ENCODE measurements around the gene SERPINH1.

SERPINH1 gene

GRCh38 chr11:75593286-75593915 lies 31.3 kb downstream of the SERPINH1 start:
- Histone ChIP-seq H3K9me3 (no peaks in the 10 kb centered on the region), H3K4me3 (ENCODE audit: low read depth in 1 of 2, low read length in 1 of 2) (no peak overlapping the region), H3K36me3 (no peaks in the 10 kb centered on the region), H3K27me3 (peaks cover 21% of the 10 kb centered on the region), H3K27ac (no peak overlapping the region), H3K4me1 (ENCODE audit: control insufficient read depth in 1 of 2, insufficient read depth in 1 of 2, low read depth in 1 of 2, low read length in 1 of 2) (no peaks in the 10 kb centered on the region)
- no peak for TF ChIP-seq CTCF (IDR thresholded peaks at IDR 0.05)

DNA sequence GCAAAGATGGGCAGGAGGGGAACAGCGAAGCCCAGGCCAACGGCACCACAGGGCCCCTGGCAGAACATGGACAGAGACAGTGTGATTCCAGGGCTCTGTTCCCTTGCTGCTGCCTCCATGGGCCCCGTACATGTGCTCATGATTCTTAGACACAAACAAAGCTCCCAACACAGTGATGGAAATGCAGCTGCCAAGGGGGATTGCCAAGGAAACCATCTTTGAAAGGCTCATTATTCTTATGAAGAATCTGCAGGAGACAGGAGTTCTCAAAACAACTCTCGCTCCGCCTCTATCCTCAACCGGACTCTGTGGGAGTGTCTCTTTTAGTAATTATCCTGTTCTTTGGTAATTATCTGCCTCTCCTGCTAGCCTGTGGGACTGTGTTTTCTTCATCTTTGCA lies 32.2 kb downstream of the SERPINH1 start:
- Histone ChIP-seq H3K27ac (no peak overlapping the region), H3K4me1 (ENCODE audit: control insufficient read depth in 1 of 2, insufficient read depth in 1 of 2, low read depth in 1 of 2, low read length in 1 of 2) (no peaks in the 10 kb centered on the region), H3K36me3 (no peaks in the 10 kb centered on the region), H3K4me3 (ENCODE audit: low read depth in 1 of 2, low read length in 1 of 2) (no peak overlapping the region), H3K27me3 (peaks cover 21% of the 10 kb centered on the region), H3K9me3 (no peaks in the 10 kb centered on the region)
- no peak for TF ChIP-seq CTCF (IDR thresholded peaks at IDR 0.05)

DNA sequence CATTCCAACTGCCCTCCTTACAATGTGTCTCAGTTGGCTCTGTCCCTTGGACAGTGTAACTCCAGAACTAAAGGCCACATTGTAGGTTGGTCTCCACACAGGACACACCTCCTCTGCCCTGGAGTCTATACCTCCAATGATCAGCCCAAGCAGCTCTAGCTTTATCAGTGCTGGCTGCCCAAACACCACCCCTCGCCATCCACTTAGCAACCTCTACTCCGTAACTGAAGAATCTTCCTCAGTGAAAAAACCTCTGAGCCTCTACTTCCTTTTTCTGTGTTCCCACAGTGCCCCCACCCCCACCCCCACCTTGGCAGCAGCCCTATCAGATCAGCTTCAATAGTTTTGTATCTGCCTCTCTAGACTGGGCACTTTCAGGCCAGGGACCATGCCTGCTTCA lies 33.4 kb downstream of the SERPINH1 start:
- Histone ChIP-seq H3K27me3 (peaks cover 21% of the 10 kb centered on the region), H3K4me1 (ENCODE audit: control insufficient read depth in 1 of 2, insufficient read depth in 1 of 2, low read depth in 1 of 2, low read length in 1 of 2) (no peaks in the 10 kb centered on the region)

GRCh38 chr11:75596914-75597313 lies 34.9 kb downstream of the SERPINH1 start:
- Histone ChIP-seq H3K36me3 (no peaks in the 10 kb centered on the region), H3K4me3 (ENCODE audit: low read depth in 1 of 2, low read length in 1 of 2) (no peak overlapping the region), H3K4me1 (ENCODE audit: control insufficient read depth in 1 of 2, insufficient read depth in 1 of 2, low read depth in 1 of 2, low read length in 1 of 2) (no peaks in the 10 kb centered on the region), H3K27me3 (peaks cover 21% of the 10 kb centered on the region), H3K27ac (no peak overlapping the region), H3K9me3 (no peaks in the 10 kb centered on the region)
- no peak for TF ChIP-seq CTCF (IDR thresholded peaks at IDR 0.05)

More for the DNA sequence above, 33.4 kb downstream of the SERPINH1 start:
- no peak for TF ChIP-seq CTCF (IDR thresholded peaks at IDR 0.05)
- H3K4me3 ChIP-seq (ENCODE audit: low read depth in 1 of 2, low read length in 1 of 2) = no peak overlapping the region
- no peaks in the 10 kb centered on the region for H3K9me3 ChIP-seq
- H3K27ac ChIP-seq = no peak overlapping the region
- H3K36me3 ChIP-seq = no peaks in the 10 kb centered on the region

DNA sequence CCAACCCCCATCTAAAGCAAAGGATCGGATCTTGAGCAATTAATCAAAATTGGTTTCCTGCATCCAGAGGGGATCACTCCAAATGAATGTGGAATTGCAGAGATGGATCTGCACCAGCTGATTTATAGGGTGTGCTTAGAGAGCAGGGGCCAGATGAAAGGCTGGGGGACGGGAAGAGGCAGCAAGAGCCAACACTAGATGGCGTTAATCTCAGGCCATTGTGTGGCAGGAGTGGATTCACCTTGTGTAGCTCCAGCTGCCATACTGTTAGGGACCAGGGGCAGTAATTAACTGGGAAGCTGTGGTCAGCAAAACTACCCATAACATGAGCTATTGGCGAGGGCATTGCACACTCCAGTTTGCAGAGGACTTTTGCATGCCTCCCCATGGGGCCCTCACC lies 35.6 kb downstream of the SERPINH1 start:
- Histone ChIP-seq H3K9me3 (no peaks in the 10 kb centered on the region), H3K36me3 (no peaks in the 10 kb centered on the region), H3K27me3 (peaks cover 16% of the 10 kb centered on the region), H3K27ac (no peak overlapping the region), H3K4me3 (ENCODE audit: low read depth in 1 of 2, low read length in 1 of 2) (no peak overlapping the region), H3K4me1 (ENCODE audit: control insufficient read depth in 1 of 2, insufficient read depth in 1 of 2, low read depth in 1 of 2, low read length in 1 of 2) (no peaks in the 10 kb centered on the region)
- no peak for TF ChIP-seq CTCF (IDR thresholded peaks at IDR 0.05)
